GM12878 (cell line): Measurements from ENCODE around the gene PRSS56. TPM values are rescaled to one million over a fixed set of nuclear protein-coding genes. Genes with fewer than 3 reads are reported as not detected.

Experiments used
- ATAC-seq: fragments of 200-7000 bp; cut with Tn5 transposase; 3 replicates; pipeline ENCODE4 v1.9.1; 2020; ENCODE audit warnings: mild to moderate bottlenecking, moderate library complexity
- BruUV-seq: library from RNA; stranded (reverse); fragments of 400-500 nt; replicated peaks from 2 replicates; lab custom pipeline; 2021; lab: Mats Ljungman, UMichigan
- CTCF ChIA-PET: fragments of 300-600 bp; sonication (Branson Sonifier 250); formaldehyde crosslinking; extraction: SDS; loops from one replicate; lab custom pipeline; 2021; ENCODE audit warnings: inconsistent platforms; lab: Yijun Ruan, JAX
- POLR2A ChIA-PET: fragments of 350-600 bp; formaldehyde crosslinking; extraction: SDS; loops from one replicate; lab custom pipeline; 2021; ENCODE audit warnings: inconsistent platforms; lab: Charles Lee
- RAD21 ChIA-PET: fragments of 300-600 bp; sonication (Branson Sonifier 250); formaldehyde crosslinking; loops from one replicate; lab custom pipeline; 2023; ENCODE audit warnings: antibody characterized with exemption; ENCODE audit not compliant: unreplicated experiment; lab: Charles Lee
- SMC1A ChIA-PET: fragments of 300-600 bp; sonication (Branson Sonifier 250); formaldehyde crosslinking; loops from one replicate; lab custom pipeline; 2023; ENCODE audit not compliant: unreplicated experiment, uncharacterized antibody; lab: Charles Lee
- DNase-seq: peaks from one replicate; pipeline ENCODE4 v3.0.0-alpha.2; 2011; ENCODE audit warnings: low read depth, low spot score
- FAIRE-seq: peaks from 3 replicates; lab custom pipeline; 2011; peaks lifted over from hg19 to GRCh38; lab: Jason Lieb, UNC
- H2AFZ ChIP-seq: 2 replicates; pipeline ENCODE4 v1.6.0; 2011; ENCODE audit warnings: low read depth, low read length, control low read depth; ENCODE audit not compliant: control insufficient read depth
- H3K27ac ChIP-seq: 2 replicates; pipeline ENCODE4 v1.5.1; 2011; ENCODE audit warnings: control low read depth; ENCODE audit not compliant: control insufficient read depth, insufficient read depth
- H3K27me3 ChIP-seq, 2 experiments: replicated peaks in 1 of 2; 2 replicates each; pipeline versions ENCODE4 v1.6.0 to v1.6.1; 2011; ENCODE audit warnings: low read length in 1 of 2; ENCODE audit not compliant: control insufficient read depth in 2 of 2, insufficient read depth in 2 of 2
- H3K36me3 ChIP-seq, 2 experiments: 2 replicates each; pipeline ENCODE4 v1.5.1; 2011; ENCODE audit warnings: low read length in 1 of 2; ENCODE audit not compliant: control insufficient read depth in 2 of 2, insufficient read depth in 2 of 2
- H3K4me1 ChIP-seq: 2 replicates; pipeline ENCODE4 v1.6.1; 2011; ENCODE audit warnings: mild to moderate bottlenecking, low read length, moderate library complexity, mixed read lengths; ENCODE audit not compliant: control insufficient read depth, insufficient read depth
- H3K4me2 ChIP-seq: 2 replicates; pipeline ENCODE4 v1.6.0; 2011; ENCODE audit warnings: control low read depth; ENCODE audit not compliant: control insufficient read depth, insufficient read depth
- H3K4me3 ChIP-seq: fragments of 200-600 bp; sonication (generic); 2 replicates; pipeline ENCODE4 v1.5.1; 2016
- H3K79me2 ChIP-seq: 2 replicates; pipeline ENCODE4 v1.6.0; 2011; ENCODE audit warnings: low read length; ENCODE audit not compliant: control insufficient read depth, insufficient read depth
- H3K9ac ChIP-seq: 2 replicates; pipeline ENCODE4 v1.8.0; 2011; ENCODE audit warnings: low read length, control low read depth, mixed read lengths; ENCODE audit not compliant: control insufficient read depth, insufficient read depth
- H3K9me3 ChIP-seq: replicated peaks from 3 replicates; pipeline ENCODE4 v1.5.1; 2011; ENCODE audit warnings: mild to moderate bottlenecking, low read length; ENCODE audit not compliant: control insufficient read depth, insufficient read depth
- H4K20me1 ChIP-seq: 2 replicates; pipeline ENCODE4 v1.6.0; 2011; ENCODE audit not compliant: control insufficient read depth, insufficient read depth
- BRCA1 ChIP-seq: IDR thresholded peaks from 2 replicates; pipeline ENCODE4 v1.6.1; 2011; ENCODE audit warnings: low read depth, low read length, improper control_type of control experiment
- JUND ChIP-seq: IDR thresholded peaks from 2 replicates; pipeline ENCODE4 v1.6.1; 2012; ENCODE audit warnings: low read depth, mild to moderate bottlenecking, low read length, improper control_type of control experiment, moderate library complexity
- NRF1 ChIP-seq: conservative IDR thresholded peaks from 2 replicates; pipeline ENCODE4 v1.6.1; 2011; ENCODE audit warnings: mild to moderate bottlenecking, low read depth, low read length, improper control_type of control experiment
- RBBP5 ChIP-seq: fragments of 200-600 bp; sonication (generic); conservative IDR thresholded peaks from 2 replicates; pipeline ENCODE4 v1.6.1; 2016
- SMAD1 ChIP-seq: fragments of 450-650 bp; IDR thresholded peaks from 2 replicates; pipeline ENCODE4 v1.6.1; 2018; ENCODE audit warnings: mild to moderate bottlenecking, low read depth; ENCODE audit not compliant: partially characterized antibody
- SMAD5 ChIP-seq: IDR thresholded peaks from 2 replicates; pipeline ENCODE4 v1.6.1; 2016; ENCODE audit warnings: antibody characterized with exemption, low read depth
- SUPT20H ChIP-seq: IDR thresholded peaks from 2 replicates; pipeline ENCODE4 v1.6.1; 2011; ENCODE audit warnings: low read depth, mild to moderate bottlenecking, low read length, moderate library complexity, borderline replicate concordance; ENCODE audit not compliant: control insufficient read depth
- TCF7 ChIP-seq: IDR thresholded peaks from 2 replicates; pipeline ENCODE4 v1.6.1; 2014; ENCODE audit warnings: antibody characterized with exemption, borderline replicate concordance
- WGBS: methylation state at CpG from one replicate; pipeline ENCODE4 v1.1.6; 2016; ENCODE audit warnings: low lambda C conversion rate; ENCODE audit not compliant: insufficient replicate concordance, insufficient coverage; ENCODE audit errors: missing lambda C conversion rate; 5-methylcytosine and 5-hydroxymethylcytosine counted together
- in situ Hi-C: fragments of 300-500 bp; cut with MboI; formaldehyde crosslinking; loops from 9 replicates; pipeline ENCODE4 v1.14.3; 2018; ENCODE audit warnings: mixed read lengths
- intact Hi-C: fragments of 100-400 bp; cut with micrococcal nuclease; formaldehyde crosslinking; loops from one replicate; pipeline ENCODE4 v1.14.2; 2022; ENCODE audit not compliant: unreplicated experiment
- polyA plus RNA-seq, 11 experiments: library from polyadenylated mRNA; depleted of rRNA in 4 of 11; unstranded in 6 of 11; stranded (reverse) in 5 of 11; fragments of >200 nt; fragmentation: Nextera tagmentation in 4 of 11; fragmentation: Illumina TruSeq in 1 of 11; extraction: Ambion mirVana in 4 of 11; extraction: Trizol in 1 of 11; gene quantifications; 1 replicate in 1 of 11; 2 replicates in 10 of 11; pipeline versions ENCODE4 v1.2.1 to v1.2.3, GENCODE V29; 2011 to 2016; ENCODE audit warnings: inconsistent platforms in 2 of 11, missing spikeins in 2 of 11, low read depth in 1 of 11
- total RNA-seq, 4 experiments: library from RNA; depleted of rRNA in 3 of 4; stranded (reverse); fragments of >200 nt in 3 of 4; fragmentation: Illumina TruSeq in 1 of 4; extraction: Trizol in 1 of 4; gene quantifications; 2 replicates each; pipeline versions ENCODE4 v1.2.1 to v1.2.3, GENCODE V29; 2013 to 2021
- TF ChIP-seq, protein P1 (sequence below): IDR thresholded peaks from 2 replicates; pipeline ENCODE4 v1.6.1; 2011; ENCODE audit warnings: borderline replicate concordance, low read depth, mild to moderate bottlenecking, moderate library complexity, low read length; ENCODE audit not compliant: insufficient read depth, poor library complexity, severe bottlenecking

The PRSS56 gene
- total and polyA plus RNA-seq, 10 of the 15 experiments (the other 5 are each of a cell fraction or from before 2014, with no cell fraction given) = not detected

DNA sequence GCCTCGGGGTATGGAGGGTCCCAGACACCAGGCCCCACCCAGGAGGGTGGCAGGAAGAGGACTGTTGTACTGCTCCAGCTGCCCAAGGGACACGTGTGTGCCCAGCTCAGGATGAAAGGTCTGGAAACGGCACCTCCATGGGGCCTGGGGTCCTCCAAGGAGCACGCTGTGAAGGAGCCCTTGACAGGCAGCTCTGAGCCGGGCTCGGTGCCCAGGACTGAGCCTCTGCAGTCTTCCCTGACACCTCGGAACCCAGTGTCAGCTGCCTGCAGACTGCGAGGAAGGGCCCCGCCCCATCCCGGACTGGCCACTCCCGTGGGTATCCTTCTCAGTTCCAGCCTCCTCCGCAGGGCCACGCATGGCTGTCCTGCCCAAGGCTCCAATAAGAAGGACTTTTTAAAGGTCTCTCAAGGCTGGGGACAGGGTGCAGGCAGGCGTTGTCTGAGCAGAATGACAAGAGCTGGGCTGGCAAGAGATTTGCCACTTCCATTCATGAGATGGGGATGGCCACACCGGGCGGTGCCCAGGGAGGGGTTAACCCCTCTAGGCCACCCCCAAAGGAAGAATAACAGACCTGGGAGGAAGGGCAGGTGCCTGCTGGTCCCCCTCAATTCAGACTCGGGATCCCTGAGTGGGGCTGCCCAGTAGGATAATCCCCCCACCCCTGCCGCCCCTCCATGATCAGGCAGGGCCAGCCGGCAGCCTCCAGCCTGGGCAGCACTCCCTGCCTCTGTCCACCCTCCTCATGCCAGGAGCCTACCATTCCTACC, 41.4 kb upstream of the PRSS56 start:
- H3K27ac ChIP-seq = no peak overlapping the region
- no peaks in the 10 kb centered on the region for H3K79me2 ChIP-seq
- no peak for ATAC-seq
- 32% methylated on average over 19 of the region's 19 CpGs for WGBS
- no peaks in the 10 kb centered on the region for H3K4me1 ChIP-seq
- no peaks in the 10 kb centered on the region for H3K36me3 ChIP-seq
- SMC1A ChIA-PET = no interaction called here
- H3K27me3 ChIP-seq = peaks cover 0 to 3% of the 10 kb centered on the region in 2 experiments; a peak in 2 of 4 replicates
- intact Hi-C loops = no loop called here
- DNase-seq = no peak
- H3K4me2 ChIP-seq = no peak overlapping the region
- H2AFZ ChIP-seq = no peak overlapping the region
- RAD21 ChIA-PET = no interaction called here
- H3K9ac ChIP-seq = no peak overlapping the region
- no TSS peak for BruUV-seq
- TF ChIP-seq SMAD5 (no peak), NRF1 (no peak), RBBP5 (no peak), TCF7 (no peak), SUPT20H (no peak), JUND (no peak), SMAD1 (no peak), BRCA1 (no peak)
- TF ChIP-seq, protein P1, sequence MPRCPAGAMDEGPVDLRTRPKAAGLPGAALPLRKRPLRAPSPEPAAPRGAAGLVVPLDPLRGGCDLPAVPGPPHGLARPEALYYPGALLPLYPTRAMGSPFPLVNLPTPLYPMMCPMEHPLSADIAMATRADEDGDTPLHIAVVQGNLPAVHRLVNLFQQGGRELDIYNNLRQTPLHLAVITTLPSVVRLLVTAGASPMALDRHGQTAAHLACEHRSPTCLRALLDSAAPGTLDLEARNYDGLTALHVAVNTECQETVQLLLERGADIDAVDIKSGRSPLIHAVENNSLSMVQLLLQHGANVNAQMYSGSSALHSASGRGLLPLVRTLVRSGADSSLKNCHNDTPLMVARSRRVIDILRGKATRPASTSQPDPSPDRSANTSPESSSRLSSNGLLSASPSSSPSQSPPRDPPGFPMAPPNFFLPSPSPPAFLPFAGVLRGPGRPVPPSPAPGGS = no peak
- CTCF ChIA-PET = no interaction called here
- no peak overlapping the region for H3K4me3 ChIP-seq
- in situ Hi-C loops = no loop called here
- H3K9me3 ChIP-seq = no peaks in the 10 kb centered on the region
- FAIRE-seq = no peak
- POLR2A ChIA-PET = no interaction called here
- H4K20me1 ChIP-seq = no peaks in the 10 kb centered on the region
